GM12878 (cell line): ENCODE data around the gene ARHGEF7. TPM values are rescaled to one million over a fixed set of nuclear protein-coding genes. Genes with fewer than 3 reads are reported as not detected.

Experiments
- ATAC-seq: fragments of 200-7000 bp; cut with Tn5 transposase; 3 replicates; pipeline ENCODE4 v1.9.1; 2020; ENCODE audit warnings: mild to moderate bottlenecking, moderate library complexity
- BruUV-seq: library from RNA; stranded (reverse); fragments of 400-500 nt; replicated peaks from 2 replicates; lab custom pipeline; 2021; lab: Mats Ljungman, UMichigan
- CTCF ChIA-PET: fragments of 300-600 bp; sonication (Branson Sonifier 250); formaldehyde crosslinking; extraction: SDS; loops from one replicate; lab custom pipeline; 2021; ENCODE audit warnings: inconsistent platforms; lab: Yijun Ruan, JAX
- POLR2A ChIA-PET: fragments of 350-600 bp; formaldehyde crosslinking; extraction: SDS; loops from one replicate; lab custom pipeline; 2021; ENCODE audit warnings: inconsistent platforms; lab: Charles Lee
- RAD21 ChIA-PET: fragments of 300-600 bp; sonication (Branson Sonifier 250); formaldehyde crosslinking; loops from one replicate; lab custom pipeline; 2023; ENCODE audit warnings: antibody characterized with exemption; ENCODE audit not compliant: unreplicated experiment; lab: Charles Lee
- SMC1A ChIA-PET: fragments of 300-600 bp; sonication (Branson Sonifier 250); formaldehyde crosslinking; loops from one replicate; lab custom pipeline; 2023; ENCODE audit not compliant: unreplicated experiment, uncharacterized antibody; lab: Charles Lee
- DNase-seq: peaks from one replicate; pipeline ENCODE4 v3.0.0-alpha.2; 2011; ENCODE audit warnings: low read depth, low spot score
- FAIRE-seq: peaks from 3 replicates; lab custom pipeline; 2011; peaks lifted over from hg19 to GRCh38; lab: Jason Lieb, UNC
- H2AFZ ChIP-seq: 2 replicates; pipeline ENCODE4 v1.6.0; 2011; ENCODE audit warnings: low read depth, low read length, control low read depth; ENCODE audit not compliant: control insufficient read depth
- H3K27ac ChIP-seq: 2 replicates; pipeline ENCODE4 v1.5.1; 2011; ENCODE audit warnings: control low read depth; ENCODE audit not compliant: control insufficient read depth, insufficient read depth
- H3K27me3 ChIP-seq, 2 experiments: replicated peaks in 1 of 2; 2 replicates each; pipeline versions ENCODE4 v1.6.0 to v1.6.1; 2011; ENCODE audit warnings: low read length in 1 of 2; ENCODE audit not compliant: control insufficient read depth in 2 of 2, insufficient read depth in 2 of 2
- H3K36me3 ChIP-seq, 2 experiments: 2 replicates each; pipeline ENCODE4 v1.5.1; 2011; ENCODE audit warnings: low read length in 1 of 2; ENCODE audit not compliant: control insufficient read depth in 2 of 2, insufficient read depth in 2 of 2
- H3K4me1 ChIP-seq: 2 replicates; pipeline ENCODE4 v1.6.1; 2011; ENCODE audit warnings: mild to moderate bottlenecking, low read length, moderate library complexity, mixed read lengths; ENCODE audit not compliant: control insufficient read depth, insufficient read depth
- H3K4me2 ChIP-seq: 2 replicates; pipeline ENCODE4 v1.6.0; 2011; ENCODE audit warnings: control low read depth; ENCODE audit not compliant: control insufficient read depth, insufficient read depth
- H3K4me3 ChIP-seq: fragments of 200-600 bp; sonication (generic); 2 replicates; pipeline ENCODE4 v1.5.1; 2016
- H3K79me2 ChIP-seq: 2 replicates; pipeline ENCODE4 v1.6.0; 2011; ENCODE audit warnings: low read length; ENCODE audit not compliant: control insufficient read depth, insufficient read depth
- H3K9ac ChIP-seq: 2 replicates; pipeline ENCODE4 v1.8.0; 2011; ENCODE audit warnings: low read length, control low read depth, mixed read lengths; ENCODE audit not compliant: control insufficient read depth, insufficient read depth
- H3K9me3 ChIP-seq: replicated peaks from 3 replicates; pipeline ENCODE4 v1.5.1; 2011; ENCODE audit warnings: mild to moderate bottlenecking, low read length; ENCODE audit not compliant: control insufficient read depth, insufficient read depth
- H4K20me1 ChIP-seq: 2 replicates; pipeline ENCODE4 v1.6.0; 2011; ENCODE audit not compliant: control insufficient read depth, insufficient read depth
- IKZF1 ChIP-seq: fragments of 450-650 bp; conservative IDR thresholded peaks from 2 replicates; pipeline ENCODE4 v1.6.1; 2017; ENCODE audit warnings: antibody characterized with exemption, mild to moderate bottlenecking
- PAX5 ChIP-seq: IDR thresholded peaks from 2 replicates; pipeline ENCODE4 v1.6.1; 2011; ENCODE audit warnings: low read depth, low read length, borderline replicate concordance
- RELB ChIP-seq: fragments of 450-650 bp; IDR thresholded peaks from 2 replicates; pipeline ENCODE4 v1.6.1; 2017; ENCODE audit warnings: low read depth, mild to moderate bottlenecking, moderate library complexity
- TCF3 ChIP-seq: IDR thresholded peaks from 2 replicates; pipeline ENCODE4 v1.6.1; 2012; ENCODE audit warnings: low read depth, mild to moderate bottlenecking, low read length, borderline replicate concordance; ENCODE audit not compliant: insufficient read depth
- ZZZ3 ChIP-seq: IDR thresholded peaks from 2 replicates; pipeline ENCODE4 v1.6.1; 2011; ENCODE audit warnings: low read depth; ENCODE audit not compliant: control insufficient read depth, insufficient read length
- WGBS: methylation state at CpG from one replicate; pipeline ENCODE4 v1.1.6; 2016; ENCODE audit warnings: low lambda C conversion rate; ENCODE audit not compliant: insufficient replicate concordance, insufficient coverage; ENCODE audit errors: missing lambda C conversion rate; 5-methylcytosine and 5-hydroxymethylcytosine counted together
- in situ Hi-C: fragments of 300-500 bp; cut with MboI; formaldehyde crosslinking; loops from 9 replicates; pipeline ENCODE4 v1.14.3; 2018; ENCODE audit warnings: mixed read lengths
- intact Hi-C: fragments of 100-400 bp; cut with micrococcal nuclease; formaldehyde crosslinking; loops from one replicate; pipeline ENCODE4 v1.14.2; 2022; ENCODE audit not compliant: unreplicated experiment
- polyA plus RNA-seq, 11 experiments: library from polyadenylated mRNA; depleted of rRNA in 4 of 11; unstranded in 6 of 11; stranded (reverse) in 5 of 11; fragments of >200 nt; fragmentation: Nextera tagmentation in 4 of 11; fragmentation: Illumina TruSeq in 1 of 11; extraction: Ambion mirVana in 4 of 11; extraction: Trizol in 1 of 11; gene quantifications; 1 replicate in 1 of 11; 2 replicates in 10 of 11; pipeline versions ENCODE4 v1.2.1 to v1.2.3, GENCODE V29; 2011 to 2016; ENCODE audit warnings: inconsistent platforms in 2 of 11, missing spikeins in 2 of 11, low read depth in 1 of 11
- total RNA-seq, 4 experiments: library from RNA; depleted of rRNA in 3 of 4; stranded (reverse); fragments of >200 nt in 3 of 4; fragmentation: Illumina TruSeq in 1 of 4; extraction: Trizol in 1 of 4; gene quantifications; 2 replicates each; pipeline versions ENCODE4 v1.2.1 to v1.2.3, GENCODE V29; 2013 to 2021

Gene ARHGEF7
- total and polyA plus RNA-seq, 10 of the 15 experiments (the other 5 are each of a cell fraction or from before 2014, with no cell fraction given), result 4.7 to 65.5 (median 36.6) TPM

GRCh38 chr13:111065698-111066097 lies 49.4 kb upstream of the ARHGEF7 start (continued):
- TF ChIP-seq RELB, result no peak
- TF ChIP-seq PAX5, result no peak
- no peak for TF ChIP-seq ZZZ3

GRCh38 chr13:111066544-111066943 lies 48.6 kb upstream of the ARHGEF7 start:
- 59% methylated on average over 22 of the region's 22 CpGs for WGBS
- H3K4me2 ChIP-seq, result no peak overlapping the region
- no peak overlapping the region for H2AFZ ChIP-seq
- FAIRE-seq (no peak), DNase-seq (no peak), ATAC-seq (no peak)
- no peaks in the 10 kb centered on the region for H4K20me1 ChIP-seq
- peaks cover 4% of the 10 kb centered on the region for H3K4me1 ChIP-seq
- H3K9ac ChIP-seq, result no peak overlapping the region
- CTCF ChIA-PET, result interaction anchor here (1.7 to 5.1 kb wide), 5 partner anchors 10 to 339 kb away, joined by 9 to 99 read pairs (median 26); no protein-coding TSS in a partner anchor
- H3K79me2 ChIP-seq, result no peaks in the 10 kb centered on the region
- H3K4me3 ChIP-seq, result no peak overlapping the region
- no peaks in the 10 kb centered on the region; the same call in 2 of the 3 replicates for H3K9me3 ChIP-seq
- peaks cover 0 to 5% of the 10 kb centered on the region in 2 experiments; a peak in 1 of 4 replicates for H3K27me3 ChIP-seq
- H3K27ac ChIP-seq, result no peak overlapping the region
- BruUV-seq, result no TSS peak
- SMC1A ChIA-PET, result interaction anchor here (1.6 to 3.1 kb wide), 6 partner anchors 9 to 158 kb away, joined by 4 to 45 read pairs (median 11); no protein-coding TSS in a partner anchor
- TF ChIP-seq TCF3, result no peak
- TF ChIP-seq IKZF1, result no peak
- in situ Hi-C loops, result no loop called here
- RAD21 ChIA-PET, result interaction anchor here (0.8 to 3.1 kb wide), 6 partner anchors 28 to 374 kb away, joined by 3 to 43 read pairs (median 10); no protein-coding TSS in a partner anchor
- POLR2A ChIA-PET, result no interaction called here
- H3K36me3 ChIP-seq, result no peaks in the 10 kb centered on the region
- intact Hi-C loops, result loop anchor here (2.0 to 5.0 kb wide), 3 partner anchors 86 to 336 kb away; no protein-coding TSS in a partner anchor
